ENCODE measurements around the gene GJD3. TPM values are rescaled to one million over a fixed set of nuclear protein-coding genes. Genes with fewer than 3 reads are reported as not detected.
"Not testable (repeated sequence)": the region's sequence is repeated elsewhere in the genome, so short reads cannot be mapped to it uniquely, and the experiment has no call there.

Gene GJD3
- total RNA-seq, 1 donor from 2014 or later = 0.36 TPM

- Mint-ChIP-seq H3K36me3 (no peaks in the 10 kb centered on the region), H3K27ac (no peak overlapping the region), H3K4me1 (ENCODE audit: unreplicated experiment) (no peaks in the 10 kb centered on the region), H3K4me3 (no peak overlapping the region), H3K27me3 (no peaks in the 10 kb centered on the region), H3K9me3 (no peaks in the 10 kb centered on the region)
- no peak for TF ChIP-seq CTCF (conservative IDR thresholded peaks at IDR 0.05)
- DNase-seq (ENCODE audit: extremely low spot score, unreplicated experiment) = no peak
These were observed 42.9 kb upstream of the GJD3 start for GRCh38 chr17:40407460-40407859.

GRCh38 chr17:40404003-40404402, 39.5 kb upstream of the GJD3 start:
- H3K9me3 Mint-ChIP-seq = no peaks in the 10 kb centered on the region
- no peaks in the 10 kb centered on the region for H3K27me3 Mint-ChIP-seq
- no peak for TF ChIP-seq CTCF (conservative IDR thresholded peaks at IDR 0.05)
- no peak overlapping the region for H3K4me3 Mint-ChIP-seq
- DNase-seq (ENCODE audit: extremely low spot score, unreplicated experiment) = no peak
- no peaks in the 10 kb centered on the region for H3K4me1 Mint-ChIP-seq (ENCODE audit: unreplicated experiment)
- no peak overlapping the region for H3K27ac Mint-ChIP-seq
- peaks cover 10% of the 10 kb centered on the region for H3K36me3 Mint-ChIP-seq

- Mint-ChIP-seq H3K9me3 (no peaks in the 10 kb centered on the region), H3K4me3 (no peak overlapping the region), H3K36me3 (peaks cover 10% of the 10 kb centered on the region), H3K27me3 (no peaks in the 10 kb centered on the region), H3K27ac (no peak overlapping the region), H3K4me1 (ENCODE audit: unreplicated experiment) (no peaks in the 10 kb centered on the region)
- TF ChIP-seq CTCF (conservative IDR thresholded peaks at IDR 0.05) = no peak
- DNase-seq (ENCODE audit: extremely low spot score, unreplicated experiment) = no peak
These were observed 38.1 kb upstream of the GJD3 start for GRCh38 chr17:40402668-40403067.

GRCh38 chr17:40399185-40399584, 34.6 kb upstream of the GJD3 start:
- DNase-seq (ENCODE audit: extremely low spot score, unreplicated experiment) = no peak
- TF ChIP-seq CTCF (conservative IDR thresholded peaks at IDR 0.05) = peak; percentile 76
- Mint-ChIP-seq H3K27ac (no peak overlapping the region), H3K27me3 (no peaks in the 10 kb centered on the region), H3K4me1 (ENCODE audit: unreplicated experiment) (no peaks in the 10 kb centered on the region), H3K36me3 (peaks cover 15% of the 10 kb centered on the region), H3K4me3 (no peak overlapping the region), H3K9me3 (no peaks in the 10 kb centered on the region)

GRCh38 chr17:40386555-40386954, 22.0 kb upstream of the GJD3 start:
- not testable (repeated sequence) for H3K27ac Mint-ChIP-seq; H3K9me3 Mint-ChIP-seq; DNase-seq (ENCODE audit: extremely low spot score, unreplicated experiment); H3K36me3 Mint-ChIP-seq; H3K4me3 Mint-ChIP-seq; H3K27me3 Mint-ChIP-seq; H3K4me1 Mint-ChIP-seq (ENCODE audit: unreplicated experiment)

- Mint-ChIP-seq H3K4me1 (ENCODE audit: unreplicated experiment) (no peaks in the 10 kb centered on the region), H3K9me3 (no peaks in the 10 kb centered on the region), H3K27me3 (no peaks in the 10 kb centered on the region), H3K4me3 (no peak overlapping the region), H3K36me3 (no peaks in the 10 kb centered on the region), H3K27ac (no peak overlapping the region)
- no peak for DNase-seq (ENCODE audit: extremely low spot score, unreplicated experiment)
- no peak for TF ChIP-seq CTCF (conservative IDR thresholded peaks at IDR 0.05)
These were observed 17.7 kb upstream of the GJD3 start for GRCh38 chr17:40382251-40382650.
